ENCODE measurements around the gene NOP16.
"Not testable (repeated sequence)": the region's sequence is repeated elsewhere in the genome, so short reads cannot be mapped to it uniquely, and the experiment has no call there.

The NOP16 gene

GRCh38 chr5:176410486-176411180, 22.2 kb upstream of the NOP16 start:
- Histone ChIP-seq H3K4me3 (ENCODE audit: insufficient read depth, low read depth, low read length, poor library complexity, severe bottlenecking) (no peak overlapping the region), H3K4me1 (ENCODE audit: control insufficient read depth, insufficient read depth, low read length, poor library complexity, severe bottlenecking) (peaks cover 3% of the 10 kb centered on the region), H3K27ac (ENCODE audit: insufficient read depth, low read length, poor library complexity, severe bottlenecking) (no peak overlapping the region), H3K27me3 (replicated peaks; ENCODE audit: control insufficient read depth, insufficient read depth, low read length, poor library complexity, severe bottlenecking) (no peaks in the 10 kb centered on the region), H3K9me3 (ENCODE audit: control insufficient read depth, low read length) (no peaks in the 10 kb centered on the region), H3K36me3 (ENCODE audit: control insufficient read depth, insufficient read depth, low read length) (peaks cover 21% of the 10 kb centered on the region)
- DNase-seq, result no peak

GRCh38 chr5:176409765-176410164, 21.4 kb upstream of the NOP16 start:
- no peak for DNase-seq
- peaks cover 21% of the 10 kb centered on the region for H3K36me3 ChIP-seq (ENCODE audit: control insufficient read depth, insufficient read depth, low read length)
- peaks cover 3% of the 10 kb centered on the region for H3K4me1 ChIP-seq (ENCODE audit: control insufficient read depth, insufficient read depth, low read length, poor library complexity, severe bottlenecking)
- H3K27ac ChIP-seq (ENCODE audit: insufficient read depth, low read length, poor library complexity, severe bottlenecking), result no peak overlapping the region
- H3K4me3 ChIP-seq (ENCODE audit: insufficient read depth, low read depth, low read length, poor library complexity, severe bottlenecking), result no peak overlapping the region
- no peaks in the 10 kb centered on the region for H3K27me3 ChIP-seq (replicated peaks; ENCODE audit: control insufficient read depth, insufficient read depth, low read length, poor library complexity, severe bottlenecking)
- no peaks in the 10 kb centered on the region for H3K9me3 ChIP-seq (ENCODE audit: control insufficient read depth, low read length)

GRCh38 chr5:176408590-176408989, 20.2 kb upstream of the NOP16 start:
- no peak overlapping the region for H3K4me3 ChIP-seq (ENCODE audit: insufficient read depth, low read depth, low read length, poor library complexity, severe bottlenecking)
- H3K36me3 ChIP-seq (ENCODE audit: control insufficient read depth, insufficient read depth, low read length), result peaks cover 21% of the 10 kb centered on the region
- H3K9me3 ChIP-seq (ENCODE audit: control insufficient read depth, low read length), result no peaks in the 10 kb centered on the region
- H3K4me1 ChIP-seq (ENCODE audit: control insufficient read depth, insufficient read depth, low read length, poor library complexity, severe bottlenecking), result peaks cover 3% of the 10 kb centered on the region
- H3K27ac ChIP-seq (ENCODE audit: insufficient read depth, low read length, poor library complexity, severe bottlenecking), result no peak overlapping the region
- DNase-seq, result no peak
- H3K27me3 ChIP-seq (replicated peaks; ENCODE audit: control insufficient read depth, insufficient read depth, low read length, poor library complexity, severe bottlenecking), result no peaks in the 10 kb centered on the region

- peaks cover 21% of the 10 kb centered on the region for H3K36me3 ChIP-seq (ENCODE audit: control insufficient read depth, insufficient read depth, low read length)
Measured at GRCh38 chr5:176408252-176408573, 19.8 kb upstream of the NOP16 start.

GRCh38 chr5:176407456-176408251, 19.3 kb upstream of the NOP16 start:
- H3K36me3 ChIP-seq (ENCODE audit: control insufficient read depth, insufficient read depth, low read length), result peaks cover 21% of the 10 kb centered on the region
- DNase-seq, result no peak
- H3K27ac ChIP-seq (ENCODE audit: insufficient read depth, low read length, poor library complexity, severe bottlenecking), result no peak overlapping the region

More at GRCh38 chr5:176408252-176408573, 19.8 kb upstream of the NOP16 start:
- not testable (repeated sequence) for H3K27ac ChIP-seq (ENCODE audit: insufficient read depth, low read length, poor library complexity, severe bottlenecking); H3K4me1 ChIP-seq (ENCODE audit: control insufficient read depth, insufficient read depth, low read length, poor library complexity, severe bottlenecking); H3K27me3 ChIP-seq (replicated peaks; ENCODE audit: control insufficient read depth, insufficient read depth, low read length, poor library complexity, severe bottlenecking); H3K4me3 ChIP-seq (ENCODE audit: insufficient read depth, low read depth, low read length, poor library complexity, severe bottlenecking); H3K9me3 ChIP-seq (ENCODE audit: control insufficient read depth, low read length); DNase-seq

GRCh38 chr5:176406436-176407052, 18.1 kb upstream of the NOP16 start:
- no peak for DNase-seq
- H3K4me3 ChIP-seq (ENCODE audit: insufficient read depth, low read depth, low read length, poor library complexity, severe bottlenecking), result no peak overlapping the region
- peaks cover 21% of the 10 kb centered on the region for H3K36me3 ChIP-seq (ENCODE audit: control insufficient read depth, insufficient read depth, low read length)
- H3K27me3 ChIP-seq (replicated peaks; ENCODE audit: control insufficient read depth, insufficient read depth, low read length, poor library complexity, severe bottlenecking), result no peaks in the 10 kb centered on the region
- no peak overlapping the region for H3K27ac ChIP-seq (ENCODE audit: insufficient read depth, low read length, poor library complexity, severe bottlenecking)
- no peaks in the 10 kb centered on the region for H3K4me1 ChIP-seq (ENCODE audit: control insufficient read depth, insufficient read depth, low read length, poor library complexity, severe bottlenecking)
- H3K9me3 ChIP-seq (ENCODE audit: control insufficient read depth, low read length), result no peaks in the 10 kb centered on the region

More at GRCh38 chr5:176407456-176408251, 19.3 kb upstream of the NOP16 start:
- Histone ChIP-seq H3K9me3 (ENCODE audit: control insufficient read depth, low read length) (no peaks in the 10 kb centered on the region), H3K4me1 (ENCODE audit: control insufficient read depth, insufficient read depth, low read length, poor library complexity, severe bottlenecking) (no peaks in the 10 kb centered on the region), H3K27me3 (replicated peaks; ENCODE audit: control insufficient read depth, insufficient read depth, low read length, poor library complexity, severe bottlenecking) (no peaks in the 10 kb centered on the region), H3K4me3 (ENCODE audit: insufficient read depth, low read depth, low read length, poor library complexity, severe bottlenecking) (no peak overlapping the region)

GRCh38 chr5:176405656-176406435, 17.4 kb upstream of the NOP16 start:
- H3K36me3 ChIP-seq (ENCODE audit: control insufficient read depth, insufficient read depth, low read length), result peaks cover 21% of the 10 kb centered on the region
- no peak for DNase-seq
- H3K9me3 ChIP-seq (ENCODE audit: control insufficient read depth, low read length), result no peaks in the 10 kb centered on the region
- no peak overlapping the region for H3K27ac ChIP-seq (ENCODE audit: insufficient read depth, low read length, poor library complexity, severe bottlenecking)
- no peaks in the 10 kb centered on the region for H3K27me3 ChIP-seq (replicated peaks; ENCODE audit: control insufficient read depth, insufficient read depth, low read length, poor library complexity, severe bottlenecking)
- H3K4me1 ChIP-seq (ENCODE audit: control insufficient read depth, insufficient read depth, low read length, poor library complexity, severe bottlenecking), result no peaks in the 10 kb centered on the region
- H3K4me3 ChIP-seq (ENCODE audit: insufficient read depth, low read depth, low read length, poor library complexity, severe bottlenecking), result no peak overlapping the region

GRCh38 chr5:176401281-176402205, 13.1 kb upstream of the NOP16 start:
- Histone ChIP-seq H3K4me3 (ENCODE audit: insufficient read depth, low read depth, low read length, poor library complexity, severe bottlenecking) (no peak overlapping the region), H3K36me3 (ENCODE audit: control insufficient read depth, insufficient read depth, low read length) (peaks cover 17% of the 10 kb centered on the region), H3K27ac (ENCODE audit: insufficient read depth, low read length, poor library complexity, severe bottlenecking) (no peak overlapping the region), H3K9me3 (ENCODE audit: control insufficient read depth, low read length) (no peaks in the 10 kb centered on the region), H3K27me3 (replicated peaks; ENCODE audit: control insufficient read depth, insufficient read depth, low read length, poor library complexity, severe bottlenecking) (no peaks in the 10 kb centered on the region), H3K4me1 (ENCODE audit: control insufficient read depth, insufficient read depth, low read length, poor library complexity, severe bottlenecking) (no peaks in the 10 kb centered on the region)
- no peak for DNase-seq
